Skeletal muscle satellite cell (primary cell): ENCODE measurements around the gene CMIP.

Experiments used
- H3K27me3 ChIP-seq: 2 replicates; pipeline ENCODE4 v1.7.0; 2013; ENCODE audit warnings: low read length; ENCODE audit not compliant: control insufficient read depth, insufficient read depth
- H3K36me3 ChIP-seq: 2 replicates; pipeline ENCODE4 v1.7.0; 2013; ENCODE audit warnings: mild to moderate bottlenecking, control low read depth, low read length; ENCODE audit not compliant: insufficient read depth
- H3K4me1 ChIP-seq: 2 replicates; pipeline ENCODE4 v1.7.0; 2013; ENCODE audit warnings: low read length; ENCODE audit not compliant: control insufficient read depth, insufficient read depth
- H3K4me2 ChIP-seq: 2 replicates; pipeline ENCODE4 v1.7.0; 2013; ENCODE audit warnings: mild to moderate bottlenecking, low read length
- H3K4me3 ChIP-seq: 2 replicates; pipeline ENCODE4 v1.7.0; 2013; ENCODE audit warnings: low read length
- H3K9ac ChIP-seq: 2 replicates; pipeline ENCODE4 v1.7.0; 2013; ENCODE audit warnings: mild to moderate bottlenecking, low read depth, low read length, moderate library complexity
- H3K9me3 ChIP-seq: replicated peaks from 2 replicates; pipeline ENCODE4 v1.7.0; 2013; ENCODE audit warnings: mild to moderate bottlenecking, control low read depth, low read length

Gene CMIP

GRCh38 chr16:81442916-81443687 lies 1.5 kb upstream of the CMIP start:
- Histone ChIP-seq H3K4me2 (no peak overlapping the region), H3K4me3 (no peak overlapping the region), H3K9ac (no peak overlapping the region), H3K36me3 (no peaks in the 10 kb centered on the region), H3K27me3 (peaks cover 31% of the 10 kb centered on the region), H3K4me1 (peaks cover 19% of the 10 kb centered on the region), H3K9me3 (no peaks in the 10 kb centered on the region)

- H3K4me3 ChIP-seq = peak overlapping the region; percentile 70
- H3K4me2 ChIP-seq = peak overlapping the region; percentile 85
- peaks cover 26% of the 10 kb centered on the region for H3K4me1 ChIP-seq
- peak overlapping the region; percentile 80 for H3K9ac ChIP-seq
- peaks cover 31% of the 10 kb centered on the region for H3K27me3 ChIP-seq
- no peaks in the 10 kb centered on the region for H3K9me3 ChIP-seq
- no peaks in the 10 kb centered on the region for H3K36me3 ChIP-seq
These were observed 740 bp upstream of the CMIP start for GRCh38 chr16:81443688-81444447.

GRCh38 chr16:81445143-81445961 lies 744 bp downstream of the CMIP start:
- peaks cover 20% of the 10 kb centered on the region for H3K27me3 ChIP-seq
- H3K9ac ChIP-seq = peak overlapping the region; percentile 80
- H3K4me1 ChIP-seq = peaks cover 26% of the 10 kb centered on the region
- no peaks in the 10 kb centered on the region for H3K9me3 ChIP-seq
- H3K36me3 ChIP-seq = no peaks in the 10 kb centered on the region
- peak overlapping the region; percentile 86 for H3K4me3 ChIP-seq
- H3K4me2 ChIP-seq = peak overlapping the region; percentile 76

- peaks cover 26% of the 10 kb centered on the region for H3K4me1 ChIP-seq
- peaks cover 14% of the 10 kb centered on the region for H3K27me3 ChIP-seq
- H3K36me3 ChIP-seq = no peaks in the 10 kb centered on the region
- no peaks in the 10 kb centered on the region for H3K9me3 ChIP-seq
- peak overlapping the region; percentile 76 for H3K4me2 ChIP-seq
- H3K9ac ChIP-seq = peak overlapping the region; percentile 80
- peak overlapping the region; percentile 86 for H3K4me3 ChIP-seq
These were observed 1.6 kb downstream of the CMIP start for GRCh38 chr16:81445966-81446906.

GRCh38 chr16:81446907-81447268 lies 2.3 kb downstream of the CMIP start:
- H3K27me3 ChIP-seq = peaks cover 7% of the 10 kb centered on the region
- peak overlapping the region; percentile 76 for H3K4me2 ChIP-seq
- peak overlapping the region; percentile 86 for H3K4me3 ChIP-seq
- H3K36me3 ChIP-seq = no peaks in the 10 kb centered on the region
- no peak overlapping the region for H3K9ac ChIP-seq
- H3K4me1 ChIP-seq = peaks cover 26% of the 10 kb centered on the region
- no peaks in the 10 kb centered on the region for H3K9me3 ChIP-seq

- no peaks in the 10 kb centered on the region for H3K9me3 ChIP-seq
- H3K36me3 ChIP-seq = no peaks in the 10 kb centered on the region
- no peak overlapping the region for H3K4me3 ChIP-seq
- H3K9ac ChIP-seq = no peak overlapping the region
- no peak overlapping the region for H3K4me2 ChIP-seq
- peaks cover under 1% of the 10 kb centered on the region for H3K27me3 ChIP-seq
- H3K4me1 ChIP-seq = peaks cover 26% of the 10 kb centered on the region
These were observed 2.9 kb downstream of the CMIP start for GRCh38 chr16:81447383-81448101.

- Histone ChIP-seq H3K27me3 (no peaks in the 10 kb centered on the region), H3K4me3 (no peak overlapping the region), H3K4me1 (peaks cover 26% of the 10 kb centered on the region), H3K36me3 (no peaks in the 10 kb centered on the region), H3K9ac (no peak overlapping the region), H3K4me2 (peak overlapping the region; percentile 9), H3K9me3 (no peaks in the 10 kb centered on the region)
These were observed 3.8 kb downstream of the CMIP start for GRCh38 chr16:81448154-81449131.

- Histone ChIP-seq H3K27me3 (no peaks in the 10 kb centered on the region), H3K4me3 (no peak overlapping the region), H3K36me3 (no peaks in the 10 kb centered on the region), H3K4me2 (no peak overlapping the region), H3K9me3 (no peaks in the 10 kb centered on the region), H3K9ac (no peak overlapping the region), H3K4me1 (peaks cover 22% of the 10 kb centered on the region)
These were observed 4.6 kb downstream of the CMIP start for GRCh38 chr16:81449241-81449640.

- no peak overlapping the region for H3K9ac ChIP-seq
- peaks cover 22% of the 10 kb centered on the region for H3K4me1 ChIP-seq
- no peak overlapping the region for H3K4me2 ChIP-seq
These were observed 5.4 kb downstream of the CMIP start for GRCh38 chr16:81449899-81450608.

More at GRCh38 chr16:81449899-81450608, 5.4 kb downstream of the CMIP start:
- Histone ChIP-seq H3K9me3 (no peaks in the 10 kb centered on the region), H3K27me3 (no peaks in the 10 kb centered on the region), H3K36me3 (no peaks in the 10 kb centered on the region), H3K4me3 (no peak overlapping the region)
